GM10266 (cell line): ENCODE data around the gene TRIML2.

Source experiments
- DNase-seq: peaks from one replicate; pipeline ENCODE4 v3.0.0; 2012; ENCODE audit errors: extremely low spot score
- TF ChIP-seq, protein P1 (sequence below): IDR thresholded peaks from 2 replicates; pipeline ENCODE4 v1.5.1; 2012; ENCODE audit warnings: mild to moderate bottlenecking, low read depth; ENCODE audit not compliant: control insufficient read depth, insufficient read depth; ENCODE audit errors: missing control alignments

TRIML2 gene

DNA sequence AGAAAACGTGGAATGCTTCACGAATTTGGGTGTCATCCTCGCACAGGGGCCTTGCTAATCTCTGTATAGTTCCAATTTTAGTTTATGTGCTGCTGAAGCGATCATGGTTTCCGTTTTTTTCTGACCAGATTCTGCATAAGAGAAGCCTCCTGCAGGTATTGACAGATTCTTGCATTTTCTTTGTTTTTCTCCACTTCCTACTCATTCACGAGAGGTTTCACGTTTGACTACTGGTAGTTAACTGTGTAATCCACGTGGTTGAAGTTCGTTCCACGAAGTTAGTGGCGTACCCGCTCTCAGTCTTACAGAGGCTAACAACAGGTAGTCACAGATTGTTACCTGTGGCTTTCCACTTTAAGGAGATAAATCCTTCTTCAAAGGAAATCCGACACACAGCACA lies 12.1 kb upstream of the TRIML2 start:
- TF ChIP-seq, protein P1, sequence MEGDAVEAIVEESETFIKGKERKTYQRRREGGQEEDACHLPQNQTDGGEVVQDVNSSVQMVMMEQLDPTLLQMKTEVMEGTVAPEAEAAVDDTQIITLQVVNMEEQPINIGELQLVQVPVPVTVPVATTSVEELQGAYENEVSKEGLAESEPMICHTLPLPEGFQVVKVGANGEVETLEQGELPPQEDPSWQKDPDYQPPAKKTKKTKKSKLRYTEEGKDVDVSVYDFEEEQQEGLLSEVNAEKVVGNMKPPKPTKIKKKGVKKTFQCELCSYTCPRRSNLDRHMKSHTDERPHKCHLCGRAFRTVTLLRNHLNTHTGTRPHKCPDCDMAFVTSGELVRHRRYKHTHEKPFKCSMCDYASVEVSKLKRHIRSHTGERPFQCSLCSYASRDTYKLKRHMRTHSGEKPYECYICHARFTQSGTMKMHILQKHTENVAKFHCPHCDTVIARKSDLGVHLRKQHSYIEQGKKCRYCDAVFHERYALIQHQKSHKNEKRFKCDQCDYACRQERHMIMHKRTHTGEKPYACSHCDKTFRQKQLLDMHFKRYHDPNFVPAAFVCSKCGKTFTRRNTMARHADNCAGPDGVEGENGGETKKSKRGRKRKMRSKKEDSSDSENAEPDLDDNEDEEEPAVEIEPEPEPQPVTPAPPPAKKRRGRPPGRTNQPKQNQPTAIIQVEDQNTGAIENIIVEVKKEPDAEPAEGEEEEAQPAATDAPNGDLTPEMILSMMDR = no peak
- no peak for DNase-seq

DNA sequence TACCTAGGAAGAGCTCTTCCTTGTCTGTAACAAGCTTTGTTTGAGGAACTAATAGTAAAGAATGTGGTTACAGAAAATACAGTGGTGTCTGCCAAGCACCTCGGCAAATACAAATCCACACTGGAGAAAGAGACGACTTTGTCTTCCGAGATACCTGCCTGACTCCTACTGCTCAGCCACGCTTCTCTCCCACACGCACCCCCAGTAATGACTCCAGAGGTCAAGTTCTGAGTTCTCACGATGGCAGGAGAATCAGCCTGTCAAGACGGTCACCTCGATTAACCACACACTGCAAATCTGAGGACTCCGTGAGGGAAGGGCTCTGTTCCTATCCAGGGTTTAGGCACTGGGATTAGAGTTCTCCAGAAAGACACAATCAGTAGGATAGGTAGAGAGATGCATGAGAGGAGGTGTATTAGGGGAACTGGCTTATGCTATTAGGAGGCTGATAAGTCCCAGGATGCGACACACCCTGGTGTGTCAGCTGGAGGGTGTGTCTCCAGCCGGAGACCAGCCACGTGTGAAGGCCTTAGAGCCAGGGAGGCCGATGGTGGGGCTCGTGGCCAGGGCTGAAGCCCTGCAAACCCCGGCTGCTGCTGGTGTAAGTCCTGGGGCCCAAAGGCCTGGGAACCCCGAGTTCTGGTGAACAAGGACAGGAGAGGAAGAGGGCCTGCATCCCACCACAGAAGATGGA lies 8.4 kb upstream of the TRIML2 start:
- TF ChIP-seq, protein P1 = no peak
- DNase-seq = no peak

DNA sequence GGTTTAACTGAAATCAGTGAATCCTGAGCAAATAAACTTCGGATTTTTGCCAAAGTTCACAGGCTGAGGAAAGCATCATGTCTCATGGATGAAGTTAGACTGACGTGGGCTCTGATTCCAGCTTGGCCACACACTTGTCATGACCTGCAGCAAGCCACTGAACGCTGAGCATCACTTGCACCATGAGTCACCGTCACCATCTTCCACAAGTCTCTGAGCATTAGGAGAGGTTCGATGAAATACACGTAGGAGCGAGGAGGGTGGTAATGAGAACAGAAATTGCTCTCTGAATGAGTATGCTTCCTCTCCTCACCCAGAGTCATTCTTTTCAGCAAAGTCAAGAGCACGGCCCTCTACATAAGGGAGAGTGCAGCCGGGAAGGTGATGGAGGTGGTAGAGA lies 3.8 kb upstream of the TRIML2 start:
- TF ChIP-seq, protein P1 = no peak
- DNase-seq = no peak

DNA sequence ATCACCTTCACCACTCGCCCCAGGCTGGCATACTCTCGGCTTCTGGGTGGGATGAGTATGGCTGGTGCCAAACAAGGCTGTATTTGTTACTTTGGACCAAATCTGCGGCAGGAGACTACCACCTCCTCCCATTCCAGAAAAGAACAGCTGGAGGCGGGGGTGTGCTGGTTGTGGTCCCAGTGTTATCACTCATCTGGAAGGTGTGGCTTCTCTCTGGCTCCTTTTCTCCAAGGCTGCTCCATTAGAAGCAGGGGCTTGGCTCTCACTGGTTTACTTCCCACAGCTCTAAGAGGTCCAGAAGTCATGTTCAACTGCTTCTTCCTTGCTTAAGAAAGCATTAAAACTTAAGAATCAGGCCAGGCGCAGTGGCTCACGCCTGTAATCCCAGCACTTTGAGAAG lies 2.6 kb upstream of the TRIML2 start:
- TF ChIP-seq, protein P1 = no peak
- no peak for DNase-seq

DNA sequence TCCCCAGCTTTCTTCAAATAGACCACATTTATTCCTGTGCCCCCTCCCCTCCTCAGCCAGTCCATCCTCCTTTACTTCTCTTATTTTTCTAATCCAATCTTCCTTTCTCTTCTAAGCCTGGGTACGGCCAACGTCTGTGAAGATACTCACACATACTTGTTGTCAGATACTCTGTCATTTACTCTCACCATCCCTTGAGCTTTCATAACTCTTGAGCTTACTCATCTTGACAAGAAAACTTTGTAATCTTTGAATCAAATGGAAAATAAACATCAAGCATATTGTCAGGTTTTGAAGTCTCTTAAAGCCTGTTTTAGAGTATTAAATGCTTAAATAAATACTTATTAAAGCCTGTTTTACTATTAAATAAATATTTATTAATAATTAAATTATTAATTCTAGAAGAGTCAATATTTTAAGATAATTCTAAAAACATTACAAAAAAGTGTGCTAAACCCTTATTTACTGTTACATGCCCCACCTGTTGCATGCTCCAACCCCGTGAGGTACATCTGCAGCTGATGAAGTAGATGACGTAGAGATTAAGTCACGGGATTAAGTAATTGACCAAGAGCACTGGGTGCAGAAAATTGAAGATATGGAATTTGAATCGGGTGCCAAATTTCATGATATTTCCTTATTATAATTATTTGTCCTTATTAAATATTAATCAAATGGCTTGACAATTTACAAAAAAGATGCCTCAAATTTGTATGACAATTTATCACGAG lies 1.5 kb upstream of the TRIML2 start:
- no peak for DNase-seq
- TF ChIP-seq, protein P1 = no peak

DNA sequence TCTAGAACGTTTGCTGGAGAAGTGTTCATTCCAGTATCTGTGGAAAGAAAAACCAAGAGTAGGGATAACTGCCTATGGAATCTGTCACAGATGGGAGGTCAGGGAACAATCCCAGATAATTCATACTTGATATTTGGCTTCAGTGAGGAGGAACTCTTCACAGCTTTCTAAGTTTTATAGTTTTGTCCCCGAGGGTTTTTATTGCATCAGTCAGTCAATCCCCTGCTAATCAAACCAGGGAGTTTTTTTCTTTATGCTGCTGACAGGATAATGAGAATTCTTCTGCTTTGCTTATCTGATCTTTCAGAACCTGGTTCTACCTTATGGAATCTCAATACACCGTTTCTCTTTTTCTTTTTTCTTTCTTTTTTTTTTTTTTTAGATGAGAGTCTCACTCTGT lies 633 bp upstream of the TRIML2 start:
- DNase-seq = no peak
- TF ChIP-seq, protein P1 = no peak
